ENCODE measurements around the gene ACO2. TPM values are rescaled to one million over a fixed set of nuclear protein-coding genes. Genes with fewer than 3 reads are reported as not detected.

The ACO2 gene
- total RNA-seq, 1 experiment from 2014 or later, result 127 TPM

DNA sequence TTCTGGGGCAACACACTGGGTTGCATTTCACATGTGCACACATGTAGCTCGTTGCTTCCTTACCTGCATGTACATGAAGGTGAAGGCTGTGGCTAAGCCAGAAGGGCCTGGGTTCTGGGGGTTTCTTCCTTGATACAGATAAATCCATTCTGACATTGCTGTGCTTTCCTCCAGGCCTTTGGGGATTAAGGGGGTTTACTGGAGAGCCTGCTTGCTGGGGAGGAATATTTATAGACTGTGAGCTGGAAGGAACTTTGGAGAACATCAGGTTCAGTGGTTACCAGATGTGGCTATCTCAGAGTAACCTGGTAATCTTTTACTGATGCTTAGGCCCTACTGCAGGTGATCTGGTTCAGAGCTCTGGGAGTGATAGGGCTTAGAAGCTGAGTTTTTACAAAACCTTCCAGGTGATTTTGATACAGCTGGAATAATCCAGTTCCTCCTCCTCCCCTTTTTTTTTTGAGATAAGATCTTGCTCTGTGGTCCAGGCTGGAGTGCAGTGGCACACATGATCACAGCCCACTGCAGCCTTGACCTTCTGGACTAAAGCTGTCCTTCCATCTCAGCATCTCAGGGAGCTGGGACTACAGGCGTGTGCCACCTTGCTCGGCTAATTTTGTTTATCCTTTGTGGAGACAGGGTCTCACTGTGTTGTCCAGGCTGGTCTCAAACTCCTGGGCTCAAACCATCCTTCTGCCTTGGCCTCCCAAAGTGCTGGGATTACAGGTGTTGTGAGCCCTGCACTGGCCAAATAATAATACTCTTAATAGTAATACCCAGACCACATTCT lies 19.9 kb downstream of the ACO2 start:
- POLR2A ChIA-PET (ENCODE audit: low non-redundant PET), result no interaction called here
- H3K9me3 ChIP-seq (ENCODE audit: low read depth, low read length, poor library complexity, severe bottlenecking), result no peaks in the 10 kb centered on the region
- TF ChIP-seq, protein P1, sequence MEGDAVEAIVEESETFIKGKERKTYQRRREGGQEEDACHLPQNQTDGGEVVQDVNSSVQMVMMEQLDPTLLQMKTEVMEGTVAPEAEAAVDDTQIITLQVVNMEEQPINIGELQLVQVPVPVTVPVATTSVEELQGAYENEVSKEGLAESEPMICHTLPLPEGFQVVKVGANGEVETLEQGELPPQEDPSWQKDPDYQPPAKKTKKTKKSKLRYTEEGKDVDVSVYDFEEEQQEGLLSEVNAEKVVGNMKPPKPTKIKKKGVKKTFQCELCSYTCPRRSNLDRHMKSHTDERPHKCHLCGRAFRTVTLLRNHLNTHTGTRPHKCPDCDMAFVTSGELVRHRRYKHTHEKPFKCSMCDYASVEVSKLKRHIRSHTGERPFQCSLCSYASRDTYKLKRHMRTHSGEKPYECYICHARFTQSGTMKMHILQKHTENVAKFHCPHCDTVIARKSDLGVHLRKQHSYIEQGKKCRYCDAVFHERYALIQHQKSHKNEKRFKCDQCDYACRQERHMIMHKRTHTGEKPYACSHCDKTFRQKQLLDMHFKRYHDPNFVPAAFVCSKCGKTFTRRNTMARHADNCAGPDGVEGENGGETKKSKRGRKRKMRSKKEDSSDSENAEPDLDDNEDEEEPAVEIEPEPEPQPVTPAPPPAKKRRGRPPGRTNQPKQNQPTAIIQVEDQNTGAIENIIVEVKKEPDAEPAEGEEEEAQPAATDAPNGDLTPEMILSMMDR (conservative IDR thresholded peaks at IDR 0.05; ENCODE audit: low read depth, low read length), result no peak
- TF ChIP-seq EZH2 (IDR thresholded peaks at IDR 0.05; ENCODE audit: borderline replicate concordance, low read depth, low read length, poor library complexity, severe bottlenecking), result no peak

DNA sequence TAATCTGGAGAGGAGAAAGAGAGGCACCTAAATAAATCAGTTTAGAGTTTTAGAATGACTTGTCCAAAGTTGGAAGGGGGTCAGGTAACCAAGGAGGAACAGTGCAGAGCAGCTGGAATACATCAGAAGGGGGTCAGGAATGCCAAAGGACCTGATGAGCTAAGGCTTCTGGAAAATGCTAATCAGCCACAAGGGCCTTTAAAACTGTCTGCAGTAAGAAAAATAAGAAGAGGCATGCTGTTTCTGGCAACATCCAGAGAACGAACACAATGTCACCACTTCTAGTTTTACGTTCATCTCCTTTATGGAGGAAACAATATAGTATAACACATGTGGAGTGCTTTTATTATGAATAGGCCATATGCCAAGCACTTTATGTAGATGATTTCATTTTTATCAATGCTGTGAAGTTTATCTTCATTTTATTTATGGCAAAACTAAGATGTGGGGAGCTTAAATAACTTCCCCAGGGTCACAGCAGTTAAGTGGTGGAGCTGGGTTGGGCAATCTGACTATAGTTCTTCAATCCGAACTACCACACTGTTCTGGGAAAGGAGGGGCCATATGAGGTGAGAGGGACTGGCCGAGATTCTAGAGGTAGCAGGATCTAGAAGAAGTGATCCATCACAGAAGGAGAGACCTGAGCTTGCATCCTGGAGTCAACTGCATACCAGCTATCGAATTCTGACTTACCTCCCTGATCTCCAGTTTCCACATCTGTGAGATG lies 22.6 kb downstream of the ACO2 start:
- CTCF ChIA-PET, result no interaction called here
- no peaks in the 10 kb centered on the region for H3K27me3 ChIP-seq (replicated peaks; ENCODE audit: insufficient read depth, low read depth, low read length, poor library complexity)
- peak; percentile 50 for DNase-seq (ENCODE audit: low spot score)
- intact Hi-C loops (cut with micrococcal nuclease; ENCODE audit: unreplicated experiment), result no loop called here
- POLR2A ChIA-PET (ENCODE audit: low non-redundant PET), result no interaction called here
- H3K9me3 ChIP-seq (ENCODE audit: low read depth, low read length, poor library complexity, severe bottlenecking), result no peaks in the 10 kb centered on the region
- no peak overlapping the region for H3K27ac ChIP-seq (ENCODE audit: low read depth, low read length, poor library complexity, severe bottlenecking)
- no peak overlapping the region for H3K4me3 ChIP-seq (ENCODE audit: low read depth, low read length, poor library complexity, severe bottlenecking)
- peaks cover 3% of the 10 kb centered on the region for H3K36me3 ChIP-seq (ENCODE audit: insufficient read depth, low read length, poor library complexity, severe bottlenecking)
- no TSS peak for BruUV-seq (replicated peaks)
- peaks cover 21% of the 10 kb centered on the region for H3K4me1 ChIP-seq (ENCODE audit: insufficient read depth, low read length, poor library complexity, severe bottlenecking)
- no peak for TF ChIP-seq EZH2 (IDR thresholded peaks at IDR 0.05; ENCODE audit: borderline replicate concordance, low read depth, low read length, poor library complexity, severe bottlenecking)
- TF ChIP-seq, protein P1 (conservative IDR thresholded peaks at IDR 0.05; ENCODE audit: low read depth, low read length), result no peak

More for the DNA sequence above, 19.9 kb downstream of the ACO2 start:
- intact Hi-C loops (cut with micrococcal nuclease; ENCODE audit: unreplicated experiment), result no loop called here
- no peaks in the 10 kb centered on the region for H3K27me3 ChIP-seq (replicated peaks; ENCODE audit: insufficient read depth, low read depth, low read length, poor library complexity)
- BruUV-seq (replicated peaks), result no TSS peak
- H3K4me3 ChIP-seq (ENCODE audit: low read depth, low read length, poor library complexity, severe bottlenecking), result no peak overlapping the region
- no peak overlapping the region for H3K27ac ChIP-seq (ENCODE audit: low read depth, low read length, poor library complexity, severe bottlenecking)
- H3K4me1 ChIP-seq (ENCODE audit: insufficient read depth, low read length, poor library complexity, severe bottlenecking), result peaks cover 21% of the 10 kb centered on the region
- DNase-seq (ENCODE audit: low spot score), result no peak
- CTCF ChIA-PET, result interaction anchor here (0.8 kb wide), 1 partner anchor 29 kb away, joined by 5 read pairs; no protein-coding TSS in a partner anchor
- peaks cover 3% of the 10 kb centered on the region for H3K36me3 ChIP-seq (ENCODE audit: insufficient read depth, low read length, poor library complexity, severe bottlenecking)

DNA sequence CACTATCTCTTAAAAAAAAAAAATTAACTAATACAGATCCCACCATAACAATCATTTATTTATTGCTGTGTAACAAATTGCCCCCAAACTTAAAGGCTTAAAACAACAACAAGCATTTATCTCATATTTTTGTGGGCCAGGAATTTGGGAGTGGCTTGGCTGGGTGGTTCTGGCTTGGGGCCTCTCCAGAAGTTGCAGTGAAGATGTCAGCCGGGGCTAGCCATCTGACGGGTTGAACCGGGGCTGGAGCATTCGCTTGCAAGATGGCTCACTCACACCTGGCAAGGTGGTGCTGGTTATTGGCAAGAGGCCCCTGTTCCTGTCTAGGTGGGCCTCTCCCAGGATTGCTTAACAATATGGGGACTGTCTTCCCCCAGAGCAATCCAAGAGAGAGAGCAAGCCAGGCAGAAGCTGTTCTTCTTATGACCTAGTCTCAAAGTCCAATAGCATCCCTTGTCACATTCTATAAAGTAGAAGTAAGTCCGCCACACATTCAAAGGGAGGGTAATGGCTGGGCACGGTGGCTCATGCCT lies 29.5 kb downstream of the ACO2 start:
- no peaks in the 10 kb centered on the region for H3K9me3 ChIP-seq (ENCODE audit: low read depth, low read length, poor library complexity, severe bottlenecking)
- TF ChIP-seq, protein P1 (conservative IDR thresholded peaks at IDR 0.05; ENCODE audit: low read depth, low read length), result no peak
- no peak for TF ChIP-seq EZH2 (IDR thresholded peaks at IDR 0.05; ENCODE audit: borderline replicate concordance, low read depth, low read length, poor library complexity, severe bottlenecking)
- H3K4me3 ChIP-seq (ENCODE audit: low read depth, low read length, poor library complexity, severe bottlenecking), result no peak overlapping the region
- H3K4me1 ChIP-seq (ENCODE audit: insufficient read depth, low read length, poor library complexity, severe bottlenecking), result no peaks in the 10 kb centered on the region
- no peak overlapping the region for H3K27ac ChIP-seq (ENCODE audit: low read depth, low read length, poor library complexity, severe bottlenecking)
- H3K27me3 ChIP-seq (replicated peaks; ENCODE audit: insufficient read depth, low read depth, low read length, poor library complexity), result no peaks in the 10 kb centered on the region
- ChIA-PET CTCF (no interaction called here), POLR2A (ENCODE audit: low non-redundant PET) (no interaction called here)
- DNase-seq (ENCODE audit: low spot score), result no peak
- intact Hi-C loops (cut with micrococcal nuclease; ENCODE audit: unreplicated experiment), result no loop called here
- H3K36me3 ChIP-seq (ENCODE audit: insufficient read depth, low read length, poor library complexity, severe bottlenecking), result peaks cover 7% of the 10 kb centered on the region
- no TSS peak for BruUV-seq (replicated peaks)
